Progenitor cell of endocrine pancreas (in vitro differentiated cells): ENCODE measurements around the gene CNTNAP2. TPM values are rescaled to one million over a fixed set of nuclear protein-coding genes. Genes with fewer than 3 reads are reported as not detected.
"Not testable (repeated sequence)": the region's sequence is repeated elsewhere in the genome, so short reads cannot be mapped to it uniquely, and the experiment has no call there.

Source experiments
- DNase-seq: peaks from one replicate; pipeline ENCODE4 v3.0.0; 2021; ENCODE audit warnings: low spot score; ENCODE audit not compliant: unreplicated experiment
- H3K27ac Mint-ChIP-seq: 2 replicates; pipeline ENCODE4 v1.8.0; 2021; ENCODE audit warnings: mild to moderate bottlenecking, moderate library complexity, mixed read lengths
- H3K27me3 Mint-ChIP-seq: 2 replicates; pipeline ENCODE4 v1.8.0; 2021; ENCODE audit warnings: mixed read lengths
- H3K36me3 Mint-ChIP-seq: 2 replicates; pipeline ENCODE4 v1.8.0; 2022; ENCODE audit warnings: mixed read lengths; ENCODE audit not compliant: insufficient read depth
- H3K4me1 Mint-ChIP-seq: 2 replicates; pipeline ENCODE4 v1.8.0; 2021; ENCODE audit warnings: low read depth, mixed read lengths
- H3K4me3 Mint-ChIP-seq: 2 replicates; pipeline ENCODE4 v1.8.0; 2021; ENCODE audit warnings: low read depth, mild to moderate bottlenecking, moderate library complexity, mixed read lengths
- H3K9me3 Mint-ChIP-seq: 2 replicates; pipeline ENCODE4 v1.8.0; 2021; ENCODE audit warnings: low read depth, mixed read lengths
- total RNA-seq: library from RNA; stranded (reverse); gene quantifications from 2 replicates; pipeline ENCODE4 v1.2.1, GENCODE V29; 2021
- TF ChIP-seq, protein P1 (sequence below): fragments of 200-600 bp; sonication (generic); IDR thresholded peaks from one replicate; pipeline ENCODE4 v1.5.0; 2021; ENCODE audit warnings: antibody characterized with exemption, mild to moderate bottlenecking; ENCODE audit not compliant: unreplicated experiment

CNTNAP2 gene
- total RNA-seq, 1 donor from 2014 or later = 6.5 TPM

DNA sequence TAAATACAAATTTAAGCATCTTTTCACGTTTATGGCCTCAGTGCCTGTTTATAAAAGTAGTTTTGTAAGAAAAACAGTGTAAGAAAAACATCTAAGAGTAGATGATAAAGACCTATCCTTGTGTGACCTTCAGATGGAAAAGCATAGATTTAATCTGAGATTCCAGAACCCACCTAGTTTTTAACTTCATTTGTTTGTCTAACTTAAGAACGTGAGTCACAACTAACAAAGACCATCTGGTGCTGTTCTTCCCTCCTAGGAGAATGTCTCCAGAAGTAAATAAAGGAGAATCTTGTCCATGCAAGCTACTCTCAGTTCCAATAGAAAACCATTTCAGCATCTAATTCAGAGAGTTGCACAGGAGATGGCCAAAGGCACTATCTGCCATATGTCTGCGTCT, 2208.6 kb downstream of the CNTNAP2 start:
- TF ChIP-seq, protein P1, sequence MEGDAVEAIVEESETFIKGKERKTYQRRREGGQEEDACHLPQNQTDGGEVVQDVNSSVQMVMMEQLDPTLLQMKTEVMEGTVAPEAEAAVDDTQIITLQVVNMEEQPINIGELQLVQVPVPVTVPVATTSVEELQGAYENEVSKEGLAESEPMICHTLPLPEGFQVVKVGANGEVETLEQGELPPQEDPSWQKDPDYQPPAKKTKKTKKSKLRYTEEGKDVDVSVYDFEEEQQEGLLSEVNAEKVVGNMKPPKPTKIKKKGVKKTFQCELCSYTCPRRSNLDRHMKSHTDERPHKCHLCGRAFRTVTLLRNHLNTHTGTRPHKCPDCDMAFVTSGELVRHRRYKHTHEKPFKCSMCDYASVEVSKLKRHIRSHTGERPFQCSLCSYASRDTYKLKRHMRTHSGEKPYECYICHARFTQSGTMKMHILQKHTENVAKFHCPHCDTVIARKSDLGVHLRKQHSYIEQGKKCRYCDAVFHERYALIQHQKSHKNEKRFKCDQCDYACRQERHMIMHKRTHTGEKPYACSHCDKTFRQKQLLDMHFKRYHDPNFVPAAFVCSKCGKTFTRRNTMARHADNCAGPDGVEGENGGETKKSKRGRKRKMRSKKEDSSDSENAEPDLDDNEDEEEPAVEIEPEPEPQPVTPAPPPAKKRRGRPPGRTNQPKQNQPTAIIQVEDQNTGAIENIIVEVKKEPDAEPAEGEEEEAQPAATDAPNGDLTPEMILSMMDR = no peak
- H3K27me3 Mint-ChIP-seq = peaks cover 27% of the 10 kb centered on the region
- no peaks in the 10 kb centered on the region for H3K36me3 Mint-ChIP-seq
- DNase-seq = no peak
- no peak overlapping the region for H3K4me3 Mint-ChIP-seq
- peaks cover 3% of the 10 kb centered on the region for H3K9me3 Mint-ChIP-seq
- H3K4me1 Mint-ChIP-seq = peaks cover 5% of the 10 kb centered on the region
- H3K27ac Mint-ChIP-seq = no peak overlapping the region

DNA sequence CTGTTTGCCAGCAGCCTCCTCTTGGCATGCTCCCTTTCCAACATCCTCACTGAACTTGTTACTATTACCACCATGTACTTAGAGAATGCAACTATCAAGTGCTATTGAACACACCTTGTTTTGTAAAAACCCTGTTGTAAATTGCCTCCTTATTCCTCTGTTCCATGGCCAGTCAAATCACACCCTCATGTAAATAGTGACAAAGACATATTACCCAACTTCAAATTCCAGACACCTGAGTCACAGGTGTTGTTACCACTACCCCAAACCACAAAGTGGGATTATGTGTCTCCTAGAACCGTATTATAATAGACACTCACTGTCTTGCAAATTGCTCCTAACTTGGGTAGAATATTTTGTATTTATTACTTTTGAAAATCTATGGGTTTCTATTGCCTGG, 2210.8 kb downstream of the CNTNAP2 start:
- Mint-ChIP-seq H3K9me3 (peaks cover 15% of the 10 kb centered on the region), H3K4me1 (peaks cover 5% of the 10 kb centered on the region), H3K27me3 (peaks cover 16% of the 10 kb centered on the region), H3K36me3 (no peaks in the 10 kb centered on the region), H3K4me3 (no peak overlapping the region), H3K27ac (no peak overlapping the region)
- TF ChIP-seq, protein P1 = no peak
- no peak for DNase-seq

DNA sequence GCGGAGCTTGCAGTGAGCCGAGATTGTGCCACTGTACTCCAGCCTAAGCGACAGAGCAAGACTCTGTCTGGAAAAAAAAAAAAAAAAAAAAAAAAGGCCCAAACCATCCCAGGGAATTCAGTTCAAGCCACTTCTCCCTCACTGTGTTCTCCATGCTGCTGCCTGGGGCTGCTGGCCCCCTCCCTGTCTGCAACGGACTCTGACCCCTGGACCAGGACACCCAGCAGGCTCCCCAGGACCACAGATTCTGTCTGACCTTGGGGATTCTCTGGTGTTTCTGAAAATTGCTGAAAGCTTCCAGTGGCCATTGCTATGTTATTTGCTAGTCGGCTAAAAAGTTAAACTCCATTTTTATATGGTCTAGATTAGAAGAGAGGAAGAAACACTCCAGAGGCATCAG, 2212.3 kb downstream of the CNTNAP2 start:
- no peaks in the 10 kb centered on the region for H3K36me3 Mint-ChIP-seq
- DNase-seq = no peak
- H3K9me3 Mint-ChIP-seq = peaks cover 15% of the 10 kb centered on the region
- peaks cover 16% of the 10 kb centered on the region for H3K27me3 Mint-ChIP-seq
- TF ChIP-seq, protein P1 = no peak
- peaks cover 5% of the 10 kb centered on the region for H3K4me1 Mint-ChIP-seq
- no peak overlapping the region for H3K4me3 Mint-ChIP-seq
- no peak overlapping the region for H3K27ac Mint-ChIP-seq

DNA sequence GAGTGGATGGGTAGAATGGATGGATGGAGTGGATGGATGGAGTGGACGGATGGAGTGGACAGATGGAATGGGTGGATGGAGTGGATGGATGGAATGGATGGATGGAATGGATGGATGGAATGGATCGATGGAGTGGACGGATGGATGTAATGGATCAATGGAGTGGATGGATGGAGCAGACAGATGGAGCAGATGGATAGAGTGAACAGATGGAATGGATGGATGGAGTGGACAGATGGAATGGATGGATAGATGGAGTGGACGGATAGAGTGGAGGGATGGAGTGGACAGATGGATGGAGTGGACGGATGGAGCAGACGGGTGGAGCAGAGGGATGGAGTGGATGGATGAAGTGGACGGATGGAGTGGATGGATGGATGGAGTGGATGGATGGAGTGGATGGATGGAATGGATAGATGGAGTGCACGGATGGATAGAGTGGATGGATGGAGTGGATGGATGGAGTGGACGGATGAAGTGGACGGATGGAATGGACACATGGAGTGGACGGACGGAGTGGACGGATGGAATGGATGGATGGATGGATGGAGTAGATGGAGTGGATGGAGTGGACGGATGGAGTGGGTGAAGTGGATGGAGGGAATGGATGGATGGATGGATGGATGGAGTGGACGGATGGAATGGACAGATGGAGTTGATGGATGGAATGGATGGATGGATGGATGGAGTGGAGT, 2213.7 kb downstream of the CNTNAP2 start:
- TF ChIP-seq, protein P1 = no peak
- DNase-seq = no peak
- Mint-ChIP-seq H3K27ac (no peak overlapping the region), H3K27me3 (peaks cover 26% of the 10 kb centered on the region), H3K4me1 (peaks cover 5% of the 10 kb centered on the region), H3K9me3 (peaks cover 15% of the 10 kb centered on the region), H3K4me3 (no peak overlapping the region), H3K36me3 (no peaks in the 10 kb centered on the region)

DNA sequence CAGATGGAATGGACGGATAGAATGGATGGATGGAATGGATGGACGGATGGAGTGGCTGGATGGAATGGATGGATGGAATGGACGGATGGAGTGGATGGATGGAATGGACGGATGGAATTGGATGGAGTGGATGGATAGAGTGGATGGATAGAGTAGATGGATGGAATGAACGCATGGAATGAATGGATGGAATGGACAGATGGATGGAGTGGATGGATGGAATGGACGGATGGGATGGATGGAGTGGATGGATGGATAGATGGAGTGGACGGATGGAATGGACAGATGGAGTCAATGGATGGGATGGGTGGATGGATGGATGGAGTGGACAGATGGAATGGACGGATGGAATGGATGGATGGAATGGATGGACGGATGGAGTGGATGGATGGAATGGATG, 2214.2 kb downstream of the CNTNAP2 start:
- TF ChIP-seq, protein P1 = no peak
- Mint-ChIP-seq H3K27ac (no peak overlapping the region), H3K27me3 (peaks cover 25% of the 10 kb centered on the region), H3K4me1 (peaks cover 5% of the 10 kb centered on the region), H3K4me3 (no peak overlapping the region), H3K9me3 (peaks cover 15% of the 10 kb centered on the region), H3K36me3 (no peaks in the 10 kb centered on the region)
- no peak for DNase-seq

DNA sequence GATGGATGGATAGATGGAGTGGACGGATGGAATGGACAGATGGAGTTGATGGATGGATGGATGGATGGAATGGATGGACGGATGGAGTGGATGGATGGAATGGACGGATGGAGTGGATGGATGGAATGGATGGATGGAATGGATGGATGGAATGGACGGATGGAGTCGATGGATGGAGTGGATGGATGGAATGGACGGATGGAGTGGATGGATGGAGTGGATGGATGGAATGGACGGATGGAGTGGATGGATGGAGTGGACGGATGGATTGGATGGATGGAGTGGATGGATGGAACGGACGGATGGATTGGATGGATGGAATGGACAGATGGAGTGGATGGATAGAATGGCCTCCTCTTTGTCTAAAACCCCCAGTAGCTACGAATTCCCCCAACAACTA, 2214.9 kb downstream of the CNTNAP2 start:
- not testable (repeated sequence) for H3K27ac Mint-ChIP-seq, H3K4me1 Mint-ChIP-seq, DNase-seq, H3K4me3 Mint-ChIP-seq, H3K36me3 Mint-ChIP-seq
- H3K9me3 Mint-ChIP-seq = peaks cover 15% of the 10 kb centered on the region
- peaks cover 26% of the 10 kb centered on the region for H3K27me3 Mint-ChIP-seq
